ENCODE measurements around the gene FARP1.
"Not testable (repeated sequence)": the region's sequence is repeated elsewhere in the genome, so short reads cannot be mapped to it uniquely, and the experiment has no call there.

FARP1 gene

GRCh38 chr13:98345107-98345935 lies 202.4 kb downstream of the FARP1 start:
- DNase-seq, result no peak

GRCh38 chr13:98346904-98347636 lies 204.2 kb downstream of the FARP1 start:
- DNase-seq, result no peak

DNA sequence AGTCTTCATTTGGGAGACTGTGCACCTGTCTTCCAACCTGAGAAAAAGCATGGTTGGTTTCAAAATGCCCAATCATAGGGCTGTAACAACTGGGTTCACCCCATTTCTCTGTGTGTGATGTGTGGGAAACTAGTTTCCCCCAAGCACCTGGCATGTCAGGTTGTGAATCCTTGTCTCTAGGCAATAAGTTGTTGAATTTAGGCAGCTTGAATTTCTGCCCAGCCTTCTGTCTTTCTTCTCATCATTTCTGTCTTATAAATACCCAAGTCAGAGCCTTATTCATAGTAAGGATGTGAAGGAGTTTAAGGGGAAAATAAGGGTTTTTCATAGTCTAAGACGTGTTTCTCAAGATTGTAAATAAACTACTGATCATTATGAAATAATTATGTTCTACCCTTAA lies 204.9 kb downstream of the FARP1 start:
- DNase-seq, result no peak

DNA sequence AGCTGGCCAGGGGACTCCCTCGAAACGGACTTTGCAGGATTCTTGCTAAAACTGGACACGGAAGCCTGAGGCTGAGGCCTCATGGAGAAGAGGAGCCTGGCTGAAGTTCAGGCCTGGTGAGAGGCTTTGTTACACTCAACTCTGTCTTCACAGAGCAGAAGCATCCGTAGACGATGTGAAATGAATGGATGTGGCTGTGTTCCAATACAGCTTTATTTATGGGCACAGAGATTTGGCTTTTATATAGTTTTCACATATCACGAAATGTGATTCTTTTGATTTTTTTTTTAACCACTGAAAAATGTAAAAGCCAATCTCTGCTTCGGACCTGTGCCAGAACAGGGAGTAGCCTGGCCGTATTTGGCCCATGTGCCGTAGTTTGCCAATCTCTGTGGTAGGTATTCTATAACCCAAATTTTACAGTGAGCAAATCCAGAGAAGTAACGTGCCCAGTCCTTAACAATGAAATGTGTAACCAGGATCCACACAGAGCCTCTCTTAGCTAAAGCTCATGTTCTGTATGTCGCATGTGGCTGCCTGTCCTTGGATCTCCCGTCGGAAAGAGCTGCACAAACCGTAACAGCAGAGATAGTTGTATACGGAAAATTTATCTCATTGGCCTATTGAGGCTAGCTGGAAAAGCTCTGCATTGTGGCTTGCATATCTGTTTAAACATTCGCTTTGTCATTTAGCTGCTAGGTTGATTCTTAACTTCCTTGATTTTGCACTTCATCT lies 205.7 kb downstream of the FARP1 start:
- DNase-seq, result no peak

GRCh38 chr13:98349731-98350305 lies 206.9 kb downstream of the FARP1 start:
- no peak for DNase-seq

GRCh38 chr13:98350746-98351330 lies 207.9 kb downstream of the FARP1 start:
- no peak for DNase-seq

GRCh38 chr13:98351636-98352035 lies 208.7 kb downstream of the FARP1 start:
- no peak for DNase-seq

GRCh38 chr13:98352226-98352625 lies 209.3 kb downstream of the FARP1 start:
- no peak for DNase-seq

DNA sequence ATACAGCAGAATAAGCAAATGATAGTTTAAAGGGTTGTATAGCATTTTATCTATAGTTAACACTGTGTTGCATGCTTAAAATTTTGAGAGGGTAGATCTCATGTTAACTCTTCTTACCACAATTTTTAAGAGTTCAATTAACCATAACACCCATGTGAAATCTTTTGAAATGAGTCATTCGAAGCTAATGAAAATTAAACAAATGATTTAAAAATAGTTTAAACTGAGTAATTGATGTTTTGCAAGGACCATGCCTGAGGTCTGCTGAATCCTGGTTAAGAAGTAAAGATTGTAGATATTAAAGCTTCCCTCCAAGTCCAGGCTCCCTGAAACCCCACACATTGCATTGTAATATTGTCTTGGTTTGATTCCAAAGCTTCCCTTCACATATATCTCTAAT lies 210.9 kb downstream of the FARP1 start:
- no peak for DNase-seq

DNA sequence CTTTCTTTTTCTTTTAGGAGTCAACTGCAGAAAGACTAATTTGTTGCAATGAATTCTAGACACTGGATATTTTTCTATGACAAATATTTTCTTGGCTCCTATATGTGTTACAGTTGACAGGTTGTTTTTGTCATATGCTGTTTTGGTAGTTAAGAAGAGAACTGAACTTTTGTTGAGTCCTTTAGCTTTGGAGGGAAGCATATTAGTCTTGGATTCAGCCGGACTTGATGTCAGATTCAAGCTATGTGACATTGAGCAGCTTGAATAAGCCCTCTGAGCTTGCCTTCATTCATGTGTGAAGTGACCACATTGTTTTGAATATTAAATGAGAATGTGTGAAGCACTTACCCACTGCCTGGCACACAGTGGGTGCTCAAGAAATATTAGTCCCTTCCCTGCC lies 216.0 kb downstream of the FARP1 start:
- DNase-seq, result no peak

- DNase-seq, result no peak
These were observed 217.7 kb downstream of the FARP1 start for GRCh38 chr13:98360545-98360944.

DNA sequence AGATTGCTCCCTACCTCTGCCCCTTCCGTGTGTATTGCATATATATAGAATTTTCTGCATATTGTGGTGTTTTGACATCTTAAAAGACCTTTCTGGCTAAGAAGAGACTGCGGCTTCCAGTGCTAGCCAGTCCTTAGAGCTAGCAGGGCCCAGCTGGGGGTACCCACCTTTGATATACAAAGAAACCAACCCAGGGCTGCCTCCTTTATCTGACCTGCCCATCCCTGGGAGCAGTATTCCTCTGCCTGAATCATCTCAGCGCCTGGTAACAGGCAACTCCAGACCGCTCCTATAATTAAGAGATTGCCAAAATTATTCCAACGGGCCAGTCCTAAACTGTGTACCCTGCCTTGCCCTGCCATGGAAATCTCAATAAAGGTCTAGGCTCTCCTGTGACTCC lies 220.4 kb downstream of the FARP1 start:
- no peak for DNase-seq

GRCh38 chr13:98364179-98364578 lies 221.3 kb downstream of the FARP1 start:
- no peak for DNase-seq

DNA sequence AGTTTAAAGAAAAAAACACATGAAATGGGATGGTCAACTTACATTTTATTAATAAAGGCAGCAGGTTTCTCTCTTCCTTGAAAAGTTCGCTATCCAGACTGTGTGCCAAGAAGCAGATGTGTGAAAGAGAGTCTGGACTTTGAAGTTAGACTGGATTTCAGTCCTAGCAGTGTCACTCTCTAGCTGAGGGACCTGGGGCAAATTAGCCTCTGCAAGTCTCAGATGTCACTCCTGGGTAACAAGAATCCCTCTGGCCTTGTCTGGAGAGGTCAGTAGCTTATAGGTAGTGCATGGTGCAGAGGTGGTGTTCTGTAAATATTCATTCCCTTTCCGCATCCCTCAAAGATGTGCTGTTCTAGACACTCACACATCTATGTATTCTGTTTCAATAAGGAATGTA lies 221.8 kb downstream of the FARP1 start:
- DNase-seq, result no peak

DNA sequence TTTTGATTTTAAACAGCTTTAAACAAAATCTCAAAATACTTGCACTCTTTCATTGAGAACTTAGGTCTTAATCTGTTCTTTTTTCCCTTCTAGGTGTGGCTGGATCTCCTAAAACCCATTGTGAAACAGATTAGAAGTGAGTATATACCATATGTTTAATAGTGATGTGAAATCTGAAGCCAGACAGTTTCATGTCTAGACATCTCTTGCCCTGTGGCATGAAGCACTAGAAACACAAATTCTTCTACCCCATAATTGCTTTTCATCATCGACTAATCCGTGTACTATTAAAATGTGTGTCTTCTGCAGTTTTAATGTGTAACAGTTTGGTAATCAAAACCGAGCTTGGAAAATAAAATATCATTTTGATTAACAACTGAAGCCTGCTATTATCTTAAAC lies 222.4 kb downstream of the FARP1 start:
- DNase-seq, result no peak

DNA sequence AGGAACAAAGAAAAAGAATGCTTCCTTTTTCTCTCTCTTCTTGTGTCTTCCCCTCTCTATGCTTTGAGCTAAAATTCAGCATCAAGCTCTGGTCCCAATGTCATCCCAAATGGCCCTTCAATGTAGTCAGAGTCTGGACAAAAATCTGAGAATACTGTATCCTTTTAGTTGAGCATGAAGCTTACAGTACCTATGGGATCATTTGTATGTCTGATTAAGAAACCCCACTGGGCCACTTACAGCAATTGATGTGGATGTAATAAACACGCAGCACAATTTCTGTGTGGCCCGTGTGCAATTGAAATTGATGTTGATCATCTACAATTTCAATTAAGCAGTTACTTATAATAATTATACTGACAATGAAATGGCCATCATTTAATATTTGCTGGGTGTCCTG lies 223.1 kb downstream of the FARP1 start:
- DNase-seq, result no peak

DNA sequence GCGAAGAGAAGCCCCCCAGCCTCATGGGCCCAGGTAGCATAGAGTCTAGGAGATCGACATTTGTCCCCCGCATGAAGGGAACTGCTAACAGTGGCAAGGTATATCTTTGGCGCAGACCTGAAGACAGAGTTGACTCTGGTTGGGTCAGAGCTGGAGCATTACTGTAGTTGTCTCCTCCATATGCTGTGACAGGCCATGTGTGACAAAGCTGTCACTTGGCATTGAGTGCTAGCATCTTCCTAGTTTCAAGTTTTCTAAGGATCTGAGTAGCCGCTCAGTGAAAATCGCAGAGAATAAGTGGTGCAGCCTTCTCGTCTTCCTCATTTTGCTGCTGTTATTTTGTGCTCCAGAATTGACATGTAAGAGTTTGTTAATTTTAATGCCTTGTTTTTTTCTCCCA lies 223.5 kb downstream of the FARP1 start:
- no peak for DNase-seq

GRCh38 chr13:98366959-98367358 lies 224.1 kb downstream of the FARP1 start:
- DNase-seq, result no peak

- no peak for DNase-seq
These were observed 225.1 kb downstream of the FARP1 start for GRCh38 chr13:98368019-98368418.

GRCh38 chr13:98369520-98369919 lies 226.6 kb downstream of the FARP1 start:
- not testable (repeated sequence) for DNase-seq

GRCh38 chr13:98370261-98370660 lies 227.4 kb downstream of the FARP1 start:
- no peak for DNase-seq

GRCh38 chr13:98370806-98371515 lies 228.1 kb downstream of the FARP1 start:
- DNase-seq, result peak; percentile 87

Data from DMS79 (cell line).